NCI-H82 treated with DMSO at 0.1 percent for 48 hours (cell line): ENCODE results near the gene ZNF335.
A peak's percentile ranks its signal among the peaks of the same experiment; 100 is the strongest.
"Not testable (repeated sequence)": the region's sequence is repeated elsewhere in the genome, so short reads cannot be mapped to it uniquely, and the experiment has no call there.

Experiments
- DNase-seq: peaks from one replicate; lab custom pipeline; 2025; ENCODE audit not compliant: unreplicated experiment; lab: John Stamatoyannopoulos, UW

Gene ZNF335

GRCh38 chr20:45972500-45973183 is 639 bp upstream of the ZNF335 start:
- no peak for DNase-seq

DNA sequence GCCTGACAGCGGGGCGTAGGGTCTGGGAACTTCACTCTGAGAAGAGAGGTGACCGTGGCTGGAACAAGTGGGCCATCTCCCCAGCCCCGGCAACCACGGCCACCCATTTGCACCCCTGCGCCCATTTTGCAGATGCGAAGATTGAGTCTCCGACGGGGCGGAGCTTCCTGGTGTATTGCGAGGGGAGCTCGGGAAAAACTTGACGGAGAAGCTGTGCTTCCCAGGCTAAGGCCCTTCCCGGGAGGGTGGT is 653 bp downstream of the ZNF335 start:
- DNase-seq, result no peak

DNA sequence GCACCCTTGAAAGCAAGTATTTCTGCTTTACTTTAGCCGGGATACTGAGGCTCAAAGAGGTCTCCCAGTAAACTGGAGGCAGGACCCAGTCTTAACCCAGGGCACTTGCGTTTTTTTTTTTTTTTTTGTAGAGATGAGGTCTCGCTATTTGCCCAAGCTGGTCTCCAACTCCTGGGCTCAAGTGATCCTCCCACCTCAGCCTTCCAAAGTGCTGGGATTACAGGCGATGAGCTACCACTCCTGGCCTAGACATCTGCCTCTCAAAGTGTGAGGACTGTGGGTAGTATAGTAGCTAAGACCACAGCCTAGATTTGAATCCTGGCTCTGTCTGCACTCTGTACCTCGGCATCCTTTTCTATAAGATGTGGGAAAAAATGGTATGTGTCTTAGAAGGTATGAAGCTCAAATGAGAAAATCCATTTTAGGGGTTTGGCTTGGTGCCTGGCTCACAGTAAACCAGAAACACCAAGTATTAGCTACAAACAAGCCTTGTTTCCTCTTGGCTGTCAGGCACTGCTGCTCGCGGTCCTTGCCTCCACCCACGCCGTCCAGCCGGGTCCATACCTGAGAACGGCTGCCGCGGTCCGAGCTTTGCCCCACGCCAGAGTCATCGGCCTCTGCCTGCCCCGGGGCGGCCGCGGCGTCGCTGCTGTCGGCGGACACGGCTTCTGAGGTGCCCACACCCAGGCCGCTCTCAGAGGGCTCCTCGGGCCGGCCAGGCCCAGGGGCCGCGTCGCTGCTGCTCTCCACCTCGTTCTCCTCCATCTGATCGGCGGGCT is 1.2 kb downstream of the ZNF335 start:
- DNase-seq, result no peak

DNA sequence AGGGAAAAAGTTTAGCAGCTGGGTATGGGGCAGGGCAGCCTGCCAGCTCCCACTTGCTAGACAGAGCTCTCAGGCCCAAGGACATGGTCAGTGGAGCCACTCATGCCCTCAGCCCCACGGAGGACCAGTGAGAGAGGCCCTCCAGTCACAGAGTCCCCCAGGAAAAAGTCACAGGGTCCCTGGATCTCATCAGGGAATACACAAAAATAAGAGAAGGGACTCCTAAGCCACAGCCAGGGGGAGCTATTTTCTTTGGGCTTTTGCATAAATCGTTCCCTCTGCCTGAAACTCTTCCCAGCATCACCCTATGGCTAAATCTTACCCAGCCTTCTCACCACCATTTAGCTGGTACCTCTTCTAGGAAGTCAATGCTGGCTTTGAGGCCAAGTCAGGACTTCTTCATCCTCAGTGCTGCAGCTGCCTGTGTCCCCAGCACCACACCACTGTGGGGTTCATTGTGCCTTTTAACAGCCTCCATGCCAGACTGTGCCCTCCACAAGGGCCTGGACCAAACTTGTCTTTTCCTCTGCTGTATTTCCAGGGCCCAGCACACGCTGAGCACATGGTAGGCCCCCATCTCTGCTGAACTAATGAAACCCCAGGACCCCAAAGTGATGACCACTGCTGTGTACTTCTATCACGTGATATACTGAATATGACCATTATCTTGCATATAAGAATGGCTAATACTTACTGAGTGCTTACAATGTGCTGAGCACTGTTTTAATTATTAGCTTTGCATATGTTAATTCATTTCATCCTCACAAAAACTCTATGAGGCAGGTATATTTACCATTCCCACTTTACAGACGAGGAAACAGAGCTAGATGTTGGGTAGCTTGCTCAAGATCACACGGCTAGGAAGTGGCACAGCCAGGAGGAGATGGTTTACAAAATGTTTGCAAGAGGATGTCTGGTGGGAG is 2.0 kb downstream of the ZNF335 start:
- peak; percentile 69 for DNase-seq

- DNase-seq, result no peak
These were observed 2.9 kb downstream of the ZNF335 start for GRCh38 chr20:45968801-45969711.

GRCh38 chr20:45968081-45968671 is 3.8 kb downstream of the ZNF335 start:
- DNase-seq, result no peak

GRCh38 chr20:45967551-45968080 is 4.4 kb downstream of the ZNF335 start:
- no peak for DNase-seq

DNA sequence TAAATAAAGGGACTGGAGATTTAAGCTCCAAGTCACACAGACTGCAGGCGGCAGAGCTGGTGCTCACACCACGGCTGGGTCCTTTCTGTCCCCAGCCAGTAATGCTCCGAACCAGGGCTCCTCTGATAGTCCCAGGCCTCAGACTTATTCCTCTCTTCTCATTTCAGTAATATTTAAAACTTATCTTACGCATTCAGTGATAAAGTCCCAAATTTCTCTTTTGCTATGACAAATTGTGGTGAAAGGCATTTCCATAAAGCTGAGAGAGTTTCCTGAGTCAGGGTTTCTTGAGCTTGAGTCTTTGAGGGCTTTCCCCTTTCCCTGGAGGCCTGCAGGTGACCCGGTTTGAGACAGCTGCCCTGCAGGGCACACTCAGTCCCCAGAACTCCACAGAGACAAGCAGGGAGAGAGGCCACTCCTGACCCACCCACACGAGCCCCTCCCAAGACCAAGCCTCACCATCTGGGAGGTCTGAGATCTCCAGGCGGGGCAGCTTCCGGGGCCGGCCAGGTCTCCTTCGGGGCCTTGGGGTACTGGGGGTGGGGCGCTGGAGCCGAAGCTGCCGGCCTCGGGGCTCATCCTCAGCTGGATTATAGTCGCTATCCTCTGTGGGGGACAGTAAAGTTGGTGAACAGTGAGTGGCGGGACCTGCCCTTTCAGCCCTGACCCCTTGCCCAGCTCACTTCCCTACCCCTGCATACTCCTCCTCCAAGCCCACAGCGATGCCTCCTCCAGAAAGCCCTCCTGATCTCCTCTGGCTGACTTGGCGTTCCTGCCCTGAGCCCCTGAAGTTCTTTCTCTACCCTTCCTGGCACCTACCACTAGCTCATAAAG is 6.6 kb downstream of the ZNF335 start:
- no peak for DNase-seq

GRCh38 chr20:45964006-45964400 is 8.0 kb downstream of the ZNF335 start:
- no peak for DNase-seq

DNA sequence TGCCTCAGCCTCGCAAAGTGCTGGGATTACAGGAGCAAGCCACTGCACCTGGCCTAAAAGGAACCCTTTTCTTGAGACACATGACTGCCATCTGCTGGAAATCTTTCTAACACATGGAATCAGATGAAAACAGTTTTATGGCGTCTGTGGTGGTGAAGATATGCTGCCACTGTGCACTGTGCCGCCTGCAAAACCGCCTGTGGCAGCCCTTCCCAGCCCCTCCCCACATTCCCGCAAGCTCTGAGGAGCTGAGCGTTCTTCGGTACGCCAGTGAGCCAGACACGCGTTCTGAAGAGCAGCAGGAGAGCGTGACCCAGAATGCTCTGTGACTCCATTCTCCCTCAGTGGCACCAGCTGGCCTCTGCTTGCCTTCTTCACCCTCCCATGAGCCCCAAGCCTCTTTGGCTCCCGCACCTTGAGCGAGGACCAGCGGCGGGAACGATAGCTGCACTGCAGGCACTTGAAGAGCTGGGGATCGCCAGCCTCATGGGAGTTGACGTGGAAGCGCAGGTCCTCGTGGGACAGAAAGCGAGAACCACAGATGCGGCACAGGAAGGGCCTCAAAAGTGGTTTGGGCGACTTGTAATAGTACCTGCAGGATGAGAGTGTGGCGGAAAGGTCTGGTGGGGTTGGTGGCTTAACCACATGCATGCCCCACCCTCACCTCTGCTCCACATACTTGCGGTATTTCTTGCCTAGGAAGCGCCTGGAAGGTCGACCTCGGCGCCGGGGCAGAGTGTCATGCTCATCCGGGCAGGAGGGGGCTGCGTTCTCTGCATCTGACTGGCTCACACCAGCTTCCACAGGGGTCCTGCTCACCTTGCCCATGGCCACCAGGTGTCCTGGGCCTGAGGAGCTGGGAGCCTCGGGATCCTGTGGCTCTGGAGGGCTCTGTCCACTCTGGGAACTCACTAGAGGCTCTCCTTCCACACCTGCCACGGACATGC is 8.7 kb downstream of the ZNF335 start:
- no peak for DNase-seq

DNA sequence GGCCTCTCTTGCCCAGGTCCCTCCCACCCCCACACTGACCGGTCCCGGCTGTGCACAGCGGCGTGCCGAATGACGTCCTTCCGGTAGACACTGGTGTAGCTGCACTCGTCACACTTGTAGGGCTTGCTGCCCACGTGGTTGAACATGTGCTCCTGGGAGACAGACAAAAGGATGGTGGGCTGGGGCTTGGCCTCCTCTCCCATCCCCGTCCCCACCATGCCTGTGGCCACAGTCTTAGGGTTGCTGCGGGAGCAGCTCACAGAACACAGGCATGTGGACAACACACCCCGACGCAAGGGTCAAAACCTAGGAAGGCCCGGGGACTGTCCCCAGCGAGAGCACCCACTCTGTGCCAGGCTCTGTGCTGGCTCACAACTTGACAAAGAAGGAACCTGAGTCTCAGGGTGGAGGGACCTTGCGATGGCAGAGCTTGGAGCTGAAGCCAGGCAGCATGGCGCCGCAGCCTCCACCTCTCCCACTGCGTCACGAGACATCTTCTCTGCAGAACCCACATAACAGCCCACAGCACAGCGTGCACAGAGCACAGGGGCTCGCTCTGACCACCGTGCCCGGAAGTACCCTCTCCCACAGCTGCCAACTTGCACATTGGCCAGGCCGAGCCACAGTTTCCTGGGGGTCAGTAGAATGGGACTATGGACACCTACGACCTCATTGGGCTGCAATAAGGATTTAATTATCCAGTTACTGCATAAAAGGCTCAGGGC is 9.8 kb downstream of the ZNF335 start:
- DNase-seq, result no peak

- DNase-seq, result no peak
These were observed 11.9 kb downstream of the ZNF335 start for GRCh38 chr20:45959956-45960630.

DNA sequence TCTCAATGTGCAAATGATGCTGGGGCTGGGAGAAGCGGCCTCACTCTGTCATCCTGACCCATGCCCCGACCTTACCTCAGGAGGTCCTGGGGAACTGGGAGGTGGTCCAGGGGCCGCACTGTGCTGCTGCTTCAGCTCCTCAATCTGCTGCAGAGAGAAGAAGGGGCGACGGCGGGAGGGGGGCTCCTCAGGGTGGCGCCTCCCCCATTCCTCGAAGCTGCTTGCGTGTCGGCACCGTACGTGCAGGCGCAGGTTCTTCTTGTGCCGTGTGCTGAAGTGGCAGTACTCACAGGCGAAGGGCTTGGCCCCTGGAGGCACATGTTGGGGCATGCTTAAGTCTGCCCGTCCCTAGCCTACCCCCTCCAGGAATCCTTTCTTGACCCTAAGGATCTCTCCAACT is 12.9 kb downstream of the ZNF335 start:
- no peak for DNase-seq

DNA sequence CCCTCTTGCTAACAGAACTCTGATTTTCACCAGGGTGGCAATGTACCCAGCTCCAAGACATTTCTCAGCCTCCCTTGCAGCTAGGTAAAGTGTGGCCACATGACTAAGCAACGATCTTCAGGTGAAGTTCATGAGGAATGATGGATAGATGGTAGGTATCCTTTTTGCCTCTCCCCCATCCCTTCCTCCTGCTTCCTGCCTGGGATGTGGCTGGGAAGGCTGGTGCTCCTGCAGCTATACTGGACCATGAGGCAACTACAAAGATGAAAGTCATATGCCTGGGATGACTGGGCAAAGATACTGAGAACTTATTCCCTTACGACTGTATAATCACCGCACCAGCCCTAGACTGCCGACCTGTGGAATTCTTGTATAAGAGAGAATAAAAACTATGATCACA is 13.4 kb downstream of the ZNF335 start:
- DNase-seq, result no peak

DNA sequence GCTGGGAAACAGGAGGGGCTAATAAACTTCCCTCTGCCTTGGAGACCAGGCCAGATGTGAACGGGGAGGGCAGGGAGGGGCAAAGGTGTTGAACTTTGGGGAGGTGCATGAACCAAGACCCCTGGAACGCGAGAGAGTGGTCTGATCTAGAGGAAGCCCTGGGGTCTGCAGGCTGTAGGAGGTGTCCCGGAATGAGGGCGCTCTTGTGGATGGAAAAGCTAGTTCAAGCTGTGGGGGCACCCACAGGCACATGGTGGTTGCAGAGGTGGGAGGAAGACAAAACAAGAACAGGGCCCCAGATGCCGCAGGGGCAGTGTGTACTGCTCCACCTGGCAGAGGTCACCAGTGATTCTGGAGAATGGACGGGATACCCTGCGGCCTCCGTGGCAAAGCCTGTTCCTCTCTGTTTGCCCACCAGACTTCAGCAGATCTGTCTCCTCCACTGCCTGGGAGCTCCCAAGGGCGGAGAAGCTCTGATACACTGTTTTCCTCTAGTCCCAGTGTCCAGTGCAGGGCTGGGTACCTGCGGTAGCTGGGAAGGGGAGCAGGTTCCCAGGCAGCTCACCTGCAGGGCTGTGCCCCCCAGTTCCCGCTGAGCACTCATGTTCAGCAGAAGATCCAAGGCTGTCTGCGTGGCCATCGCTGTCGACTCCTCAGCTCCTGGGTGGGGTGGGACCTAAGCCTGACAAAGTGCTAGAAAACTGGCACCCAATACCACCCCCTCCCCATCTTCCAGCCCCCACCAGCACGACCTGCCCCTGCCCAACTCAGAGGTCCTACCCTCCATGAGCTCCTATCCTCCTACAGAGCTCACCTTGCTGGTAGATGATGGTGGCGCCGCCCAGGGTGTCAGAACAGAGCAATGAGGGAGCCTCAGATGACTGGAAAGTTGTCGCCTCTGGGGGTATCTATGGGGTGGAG is 14.7 kb downstream of the ZNF335 start:
- DNase-seq, result no peak

GRCh38 chr20:45956326-45956725 is 15.7 kb downstream of the ZNF335 start:
- not testable (repeated sequence) for DNase-seq
